Measurements from ENCODE around the gene NTN4.

DNA sequence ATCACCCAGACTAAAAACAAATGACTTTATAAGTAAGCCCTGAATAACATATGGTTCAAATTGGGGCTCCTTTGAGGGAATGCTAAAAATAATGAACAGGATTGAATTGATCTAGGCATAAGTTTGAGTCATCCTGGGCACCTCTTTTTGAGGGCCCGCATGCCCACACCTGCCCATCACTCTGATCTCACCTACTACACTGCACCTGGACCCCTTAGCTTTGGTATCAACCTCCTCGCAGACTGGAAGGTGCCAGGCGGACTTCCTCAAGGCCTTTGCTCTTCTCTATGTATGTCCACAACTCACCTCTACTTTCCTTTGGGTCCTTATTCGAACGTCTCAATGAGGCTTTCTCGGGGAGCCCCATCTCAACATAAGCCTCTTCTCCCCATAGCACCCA is 17.2 kb downstream of the NTN4 start:
- TF ChIP-seq, protein P1, sequence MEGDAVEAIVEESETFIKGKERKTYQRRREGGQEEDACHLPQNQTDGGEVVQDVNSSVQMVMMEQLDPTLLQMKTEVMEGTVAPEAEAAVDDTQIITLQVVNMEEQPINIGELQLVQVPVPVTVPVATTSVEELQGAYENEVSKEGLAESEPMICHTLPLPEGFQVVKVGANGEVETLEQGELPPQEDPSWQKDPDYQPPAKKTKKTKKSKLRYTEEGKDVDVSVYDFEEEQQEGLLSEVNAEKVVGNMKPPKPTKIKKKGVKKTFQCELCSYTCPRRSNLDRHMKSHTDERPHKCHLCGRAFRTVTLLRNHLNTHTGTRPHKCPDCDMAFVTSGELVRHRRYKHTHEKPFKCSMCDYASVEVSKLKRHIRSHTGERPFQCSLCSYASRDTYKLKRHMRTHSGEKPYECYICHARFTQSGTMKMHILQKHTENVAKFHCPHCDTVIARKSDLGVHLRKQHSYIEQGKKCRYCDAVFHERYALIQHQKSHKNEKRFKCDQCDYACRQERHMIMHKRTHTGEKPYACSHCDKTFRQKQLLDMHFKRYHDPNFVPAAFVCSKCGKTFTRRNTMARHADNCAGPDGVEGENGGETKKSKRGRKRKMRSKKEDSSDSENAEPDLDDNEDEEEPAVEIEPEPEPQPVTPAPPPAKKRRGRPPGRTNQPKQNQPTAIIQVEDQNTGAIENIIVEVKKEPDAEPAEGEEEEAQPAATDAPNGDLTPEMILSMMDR (IDR thresholded peaks at IDR 0.05; ENCODE audit: low read depth, low read length, missing input control) = no peak
- TF ChIP-seq, protein P2, sequence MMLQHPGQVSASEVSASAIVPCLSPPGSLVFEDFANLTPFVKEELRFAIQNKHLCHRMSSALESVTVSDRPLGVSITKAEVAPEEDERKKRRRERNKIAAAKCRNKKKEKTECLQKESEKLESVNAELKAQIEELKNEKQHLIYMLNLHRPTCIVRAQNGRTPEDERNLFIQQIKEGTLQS (IDR thresholded peaks at IDR 0.05) = no peak
- TF ChIP-seq, protein P3, sequence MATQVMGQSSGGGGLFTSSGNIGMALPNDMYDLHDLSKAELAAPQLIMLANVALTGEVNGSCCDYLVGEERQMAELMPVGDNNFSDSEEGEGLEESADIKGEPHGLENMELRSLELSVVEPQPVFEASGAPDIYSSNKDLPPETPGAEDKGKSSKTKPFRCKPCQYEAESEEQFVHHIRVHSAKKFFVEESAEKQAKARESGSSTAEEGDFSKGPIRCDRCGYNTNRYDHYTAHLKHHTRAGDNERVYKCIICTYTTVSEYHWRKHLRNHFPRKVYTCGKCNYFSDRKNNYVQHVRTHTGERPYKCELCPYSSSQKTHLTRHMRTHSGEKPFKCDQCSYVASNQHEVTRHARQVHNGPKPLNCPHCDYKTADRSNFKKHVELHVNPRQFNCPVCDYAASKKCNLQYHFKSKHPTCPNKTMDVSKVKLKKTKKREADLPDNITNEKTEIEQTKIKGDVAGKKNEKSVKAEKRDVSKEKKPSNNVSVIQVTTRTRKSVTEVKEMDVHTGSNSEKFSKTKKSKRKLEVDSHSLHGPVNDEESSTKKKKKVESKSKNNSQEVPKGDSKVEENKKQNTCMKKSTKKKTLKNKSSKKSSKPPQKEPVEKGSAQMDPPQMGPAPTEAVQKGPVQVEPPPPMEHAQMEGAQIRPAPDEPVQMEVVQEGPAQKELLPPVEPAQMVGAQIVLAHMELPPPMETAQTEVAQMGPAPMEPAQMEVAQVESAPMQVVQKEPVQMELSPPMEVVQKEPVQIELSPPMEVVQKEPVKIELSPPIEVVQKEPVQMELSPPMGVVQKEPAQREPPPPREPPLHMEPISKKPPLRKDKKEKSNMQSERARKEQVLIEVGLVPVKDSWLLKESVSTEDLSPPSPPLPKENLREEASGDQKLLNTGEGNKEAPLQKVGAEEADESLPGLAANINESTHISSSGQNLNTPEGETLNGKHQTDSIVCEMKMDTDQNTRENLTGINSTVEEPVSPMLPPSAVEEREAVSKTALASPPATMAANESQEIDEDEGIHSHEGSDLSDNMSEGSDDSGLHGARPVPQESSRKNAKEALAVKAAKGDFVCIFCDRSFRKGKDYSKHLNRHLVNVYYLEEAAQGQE (IDR thresholded peaks at IDR 0.05) = no peak
- no peak for TF ChIP-seq EGR1 (IDR thresholded peaks at IDR 0.05; ENCODE audit: low read depth in 2 of 2)

Data from liver (tissue), 3 donors.